ENCODE results near the gene USP15. TPM values are rescaled to one million over a fixed set of nuclear protein-coding genes. Genes with fewer than 3 reads are reported as not detected.

Gene USP15
- total and polyA plus RNA-seq, 12 donors, result 25.9 to 148 (median 64.9) TPM

GRCh38 chr12:62284749-62285148 lies 24.5 kb downstream of the USP15 start:
- Histone ChIP-seq H3K9me3 (replicated peaks in 1 of 3) (no peaks in the 10 kb centered on the region), H3K4me1 (replicated peaks in 1 of 2) (peaks cover 0 to 20% of the 10 kb centered on the region in 2 donors), H3K27ac (no peak overlapping the region), H3K27me3 (no peaks in the 10 kb centered on the region), H3K4me3 (no peak overlapping the region), H3K36me3 (replicated peaks in 1 of 2) (no peaks in the 10 kb centered on the region)
- intact Hi-C loops (cut with DNase I), result no loop called here
- DNase-seq, result no peak
- TF ChIP-seq CTCF (IDR thresholded peaks at IDR 0.05) (no peak), POLR2A (IDR thresholded peaks at IDR 0.05) (no peak)

GRCh38 chr12:62285284-62285683 lies 25.1 kb downstream of the USP15 start:
- no peak for TF ChIP-seq POLR2A (IDR thresholded peaks at IDR 0.05)
- no peak for TF ChIP-seq CTCF (IDR thresholded peaks at IDR 0.05)
- H3K36me3 ChIP-seq (replicated peaks in 1 of 2), result no peaks in the 10 kb centered on the region
- no peaks in the 10 kb centered on the region for H3K27me3 ChIP-seq
- 100% methylated on average over 1 of the region's 1 CpG for WGBS, 4 donors
- H3K27ac ChIP-seq, result no peak overlapping the region
- peaks cover 0 to 20% of the 10 kb centered on the region in 2 donors for H3K4me1 ChIP-seq (replicated peaks in 1 of 2)
- H3K4me3 ChIP-seq, result no peak overlapping the region
- intact Hi-C loops (cut with DNase I), result no loop called here
- DNase-seq, result no peak
- H3K9me3 ChIP-seq (replicated peaks in 1 of 3), result no peaks in the 10 kb centered on the region

- H3K9me3 ChIP-seq (replicated peaks in 1 of 3), result peaks cover 0 to 5% (median 0%) of the 10 kb centered on the region in 3 donors
Measured at GRCh38 chr12:62288328-62288727, 28.1 kb downstream of the USP15 start.

GRCh38 chr12:62290846-62291245 lies 30.6 kb downstream of the USP15 start:
- Histone ChIP-seq H3K4me1 (replicated peaks in 1 of 2) (peaks cover 0 to 5% of the 10 kb centered on the region in 2 donors), H3K4me3 (no peak overlapping the region), H3K27ac (no peak overlapping the region), H3K27me3 (no peaks in the 10 kb centered on the region), H3K36me3 (replicated peaks in 1 of 2) (no peaks in the 10 kb centered on the region), H3K9me3 (replicated peaks in 1 of 3) (peaks cover 0 to 5% (median 0%) of the 10 kb centered on the region in 3 donors)
- intact Hi-C loops (cut with DNase I), result no loop called here
- TF ChIP-seq POLR2A (IDR thresholded peaks at IDR 0.05), result no peak
- no peak for TF ChIP-seq CTCF (IDR thresholded peaks at IDR 0.05)
- WGBS, 4 donors, result 93 to 100% (median 97%) methylated on average over 1 of the region's 1 CpG
- no peak for DNase-seq

More at GRCh38 chr12:62288328-62288727, 28.1 kb downstream of the USP15 start:
- Histone ChIP-seq H3K4me1 (replicated peaks in 1 of 2) (peaks cover 0 to 9% of the 10 kb centered on the region in 2 donors), H3K4me3 (no peak overlapping the region), H3K27ac (no peak overlapping the region), H3K36me3 (replicated peaks in 1 of 2) (no peaks in the 10 kb centered on the region), H3K27me3 (no peaks in the 10 kb centered on the region)
- 84 to 93% (median 89%) methylated on average over 5 of the region's 5 CpGs for WGBS, 4 donors
- no peak for TF ChIP-seq POLR2A (IDR thresholded peaks at IDR 0.05)
- TF ChIP-seq CTCF (IDR thresholded peaks at IDR 0.05), result no peak
- intact Hi-C loops (cut with DNase I), result no loop called here
- DNase-seq, result no peak
